ENCODE data around the gene PRAF2.

Gene PRAF2, protein sequence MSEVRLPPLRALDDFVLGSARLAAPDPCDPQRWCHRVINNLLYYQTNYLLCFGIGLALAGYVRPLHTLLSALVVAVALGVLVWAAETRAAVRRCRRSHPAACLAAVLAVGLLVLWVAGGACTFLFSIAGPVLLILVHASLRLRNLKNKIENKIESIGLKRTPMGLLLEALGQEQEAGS

DNA sequence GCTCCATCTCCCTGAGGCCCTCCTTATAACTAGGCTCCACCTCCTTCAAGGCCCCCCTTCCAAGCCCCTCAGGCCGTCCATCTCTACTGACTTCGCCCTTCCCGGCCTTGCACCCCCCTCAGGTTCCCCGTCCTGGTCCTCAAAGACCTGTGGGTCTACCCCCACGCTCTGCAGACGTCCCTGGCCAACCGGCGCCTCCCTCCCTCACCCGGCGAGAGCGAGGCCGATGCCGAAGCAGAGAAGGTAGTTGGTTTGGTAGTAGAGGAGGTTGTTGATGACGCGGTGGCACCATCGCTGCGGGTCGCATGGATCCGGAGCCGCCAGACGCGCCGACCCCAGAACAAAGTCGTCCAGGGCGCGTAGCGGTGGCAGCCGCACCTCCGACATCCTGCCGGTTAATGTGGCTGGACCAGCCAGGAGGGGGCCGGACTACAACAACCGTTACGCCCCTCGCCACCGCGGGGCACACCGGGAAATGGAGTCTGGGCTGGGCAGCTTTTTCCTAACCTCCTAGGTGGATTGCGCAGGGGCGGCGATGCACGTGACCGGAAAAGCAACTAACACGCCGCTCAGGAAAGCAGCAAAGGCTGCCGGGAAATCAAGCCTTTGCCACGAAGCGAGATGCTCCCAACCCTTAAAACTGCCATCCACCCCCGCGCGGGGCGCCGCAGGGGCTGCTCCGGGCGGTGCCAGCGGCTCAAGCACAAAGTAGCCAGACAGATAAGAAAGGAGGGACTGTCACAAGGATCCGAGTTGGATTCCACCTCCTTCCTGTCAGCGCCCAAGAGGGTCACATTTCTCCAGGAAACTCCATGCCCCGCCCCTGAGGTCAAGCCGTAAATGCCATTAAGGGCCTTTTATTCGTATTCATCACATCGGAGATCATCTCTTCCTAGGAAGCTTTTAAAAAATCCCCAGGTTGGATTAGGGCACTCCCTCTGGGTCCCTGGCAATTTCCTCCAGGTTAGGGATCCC, at the start of gene PRAF2:
Gene PRAF2, minus strand, starts transcription at position 402 of the 975 bp plus-strand sequence. Its CDS starts 15 bp downstream, at position 387.
- peak; percentile 94 for DNase-seq

- no peak for DNase-seq
These were observed 48.7 kb upstream of the PRAF2 start for GRCh38 chrX:49122499-49122898.

- DNase-seq, result no peak
These were observed 46.3 kb upstream of the PRAF2 start for GRCh38 chrX:49120091-49120490.

DNA sequence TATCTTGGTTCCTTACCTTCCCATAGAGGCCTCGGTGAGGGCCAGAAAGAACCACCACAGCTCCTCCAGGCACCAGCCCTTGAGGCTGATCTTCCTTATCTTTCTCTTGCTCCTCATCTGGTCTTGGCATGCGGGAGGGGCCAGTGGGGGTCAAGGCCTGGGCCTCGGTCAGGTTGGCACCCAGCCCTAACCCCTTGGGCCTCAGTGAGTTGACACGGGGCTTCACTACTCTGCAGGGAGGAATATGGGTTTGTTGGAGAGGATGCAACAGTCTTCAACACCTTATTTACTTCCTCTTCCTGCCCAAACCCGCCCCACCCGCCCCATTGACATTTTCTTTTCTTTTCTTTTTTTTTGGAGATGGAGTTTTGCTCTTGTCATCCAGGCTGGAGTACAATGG, 43.8 kb upstream of the PRAF2 start:
- DNase-seq, result no peak

GRCh38 chrX:49116716-49117115, 42.9 kb upstream of the PRAF2 start:
- no peak for DNase-seq

DNA sequence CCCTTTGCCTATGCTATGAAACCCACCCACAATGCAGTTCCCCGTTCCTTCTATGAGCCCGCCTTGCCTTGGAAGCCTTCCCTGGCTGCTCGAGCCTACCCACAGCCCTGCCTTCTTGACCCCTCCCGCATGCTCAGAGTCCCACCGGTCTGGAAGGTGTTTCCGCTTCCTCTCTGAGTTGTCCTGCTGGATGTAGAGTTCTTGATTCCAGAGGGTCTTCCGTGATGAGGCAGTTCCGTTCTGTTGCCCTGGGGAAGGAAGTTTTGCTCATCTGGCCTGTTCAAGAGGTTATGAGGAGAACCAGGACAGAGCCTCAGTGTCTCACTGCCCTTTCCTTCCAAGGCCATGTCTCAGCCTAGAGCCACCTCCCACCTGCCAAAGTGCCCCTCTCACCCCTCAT, 42.3 kb upstream of the PRAF2 start:
- DNase-seq, result no peak

- no peak for DNase-seq
These were observed 38.0 kb upstream of the PRAF2 start for GRCh38 chrX:49111791-49112190.

DNA sequence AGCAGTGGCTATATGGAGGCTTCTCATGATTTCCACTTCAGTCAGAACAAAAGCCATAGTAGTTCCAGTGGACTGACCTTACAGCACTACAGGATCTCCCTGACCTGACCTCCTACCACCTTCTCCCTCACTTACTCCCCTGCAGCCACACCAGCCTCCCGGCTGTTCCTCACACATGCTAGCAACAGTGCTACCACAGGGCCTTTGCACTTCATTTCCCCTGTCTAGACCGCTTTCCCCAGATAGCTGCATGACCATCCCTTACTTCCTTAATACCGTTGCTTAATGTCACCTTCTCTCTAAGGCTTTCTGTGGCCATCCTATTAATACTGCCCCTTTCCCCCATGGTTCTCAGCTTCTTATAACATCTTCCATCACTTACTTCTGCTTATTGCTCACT, 36.6 kb upstream of the PRAF2 start:
- DNase-seq, result no peak

DNA sequence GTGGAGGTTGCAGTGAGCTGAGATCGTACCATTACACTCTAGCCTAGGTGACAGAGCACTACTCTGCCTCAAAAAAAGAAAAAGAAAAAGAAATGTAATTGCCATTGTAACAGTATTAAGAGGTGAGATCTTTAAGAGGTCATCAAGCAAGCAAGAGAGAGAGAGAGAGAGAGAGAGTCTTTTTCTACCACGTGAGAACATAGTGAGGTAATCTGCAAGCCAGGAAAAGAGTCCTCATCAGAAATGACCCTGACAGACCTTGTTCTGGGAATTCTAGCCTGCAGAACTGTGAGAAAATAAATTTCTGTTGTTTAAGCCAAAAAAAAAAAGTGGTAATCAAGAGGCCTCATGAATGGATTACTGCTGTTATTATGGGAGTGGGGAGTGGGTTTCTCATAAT, 34.8 kb upstream of the PRAF2 start:
- no peak for DNase-seq

DNA sequence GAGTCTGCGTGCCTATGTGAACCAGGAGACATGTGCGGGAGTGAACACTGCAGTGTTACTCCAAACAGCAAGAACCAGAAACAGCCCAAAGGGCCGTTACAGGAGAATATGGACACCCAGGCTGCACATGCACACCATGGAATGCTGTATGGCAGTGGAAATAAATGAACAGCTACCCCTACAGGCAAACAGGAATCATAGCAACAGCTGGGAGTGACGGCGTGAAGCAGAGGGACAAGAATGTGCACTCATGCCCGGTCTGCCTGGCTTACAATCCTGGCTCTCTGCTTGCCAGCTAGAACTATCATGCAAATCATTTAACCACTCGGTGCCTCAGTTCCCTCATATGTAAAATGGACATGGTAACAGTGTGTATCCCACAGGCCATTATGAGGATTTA, 33.1 kb upstream of the PRAF2 start:
- peak; percentile 68 for DNase-seq

DNA sequence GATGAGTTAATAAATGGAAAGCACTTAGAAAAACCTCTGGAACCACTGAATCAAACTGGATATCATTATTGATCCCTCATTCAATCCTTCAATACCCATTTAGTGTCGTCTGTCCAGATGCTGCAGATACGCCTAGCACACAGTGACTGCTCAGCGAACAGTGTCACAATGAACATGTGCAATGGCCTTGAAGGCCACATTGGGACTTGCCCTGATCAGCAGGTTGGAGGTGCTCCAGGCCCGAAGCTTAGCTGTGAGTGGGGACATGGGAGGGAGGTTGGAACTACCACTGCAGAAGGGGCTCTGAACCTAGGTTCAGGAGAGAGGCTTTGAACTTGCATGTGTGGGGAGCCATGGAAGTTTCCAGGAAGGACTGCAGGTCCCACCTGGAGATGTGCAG, 32.5 kb upstream of the PRAF2 start:
- DNase-seq, result no peak

GRCh38 chrX:49103637-49104036, 29.8 kb upstream of the PRAF2 start:
- DNase-seq, result no peak

DNA sequence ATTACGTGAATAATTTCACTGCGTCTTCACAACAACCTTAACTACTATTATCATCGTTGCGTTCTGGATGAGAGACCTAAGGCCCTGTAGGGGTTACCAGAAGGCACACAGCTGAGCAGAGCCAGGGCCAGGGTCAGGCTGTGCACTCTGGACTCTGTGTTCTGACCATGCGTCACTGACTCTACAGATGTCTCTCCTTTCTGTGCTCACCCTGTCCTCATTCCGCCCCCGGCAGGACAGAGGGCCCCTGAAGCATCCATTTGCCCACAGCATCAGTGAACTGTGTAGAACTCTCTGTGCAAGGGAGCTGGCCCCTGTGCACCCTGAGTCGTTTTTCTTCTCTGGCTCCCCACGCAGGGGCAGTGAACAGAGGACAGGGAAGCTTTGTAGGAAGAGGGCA, 28.4 kb upstream of the PRAF2 start:
- DNase-seq, result no peak

- no peak for DNase-seq
These were observed 27.8 kb upstream of the PRAF2 start for GRCh38 chrX:49101629-49101984.

DNA sequence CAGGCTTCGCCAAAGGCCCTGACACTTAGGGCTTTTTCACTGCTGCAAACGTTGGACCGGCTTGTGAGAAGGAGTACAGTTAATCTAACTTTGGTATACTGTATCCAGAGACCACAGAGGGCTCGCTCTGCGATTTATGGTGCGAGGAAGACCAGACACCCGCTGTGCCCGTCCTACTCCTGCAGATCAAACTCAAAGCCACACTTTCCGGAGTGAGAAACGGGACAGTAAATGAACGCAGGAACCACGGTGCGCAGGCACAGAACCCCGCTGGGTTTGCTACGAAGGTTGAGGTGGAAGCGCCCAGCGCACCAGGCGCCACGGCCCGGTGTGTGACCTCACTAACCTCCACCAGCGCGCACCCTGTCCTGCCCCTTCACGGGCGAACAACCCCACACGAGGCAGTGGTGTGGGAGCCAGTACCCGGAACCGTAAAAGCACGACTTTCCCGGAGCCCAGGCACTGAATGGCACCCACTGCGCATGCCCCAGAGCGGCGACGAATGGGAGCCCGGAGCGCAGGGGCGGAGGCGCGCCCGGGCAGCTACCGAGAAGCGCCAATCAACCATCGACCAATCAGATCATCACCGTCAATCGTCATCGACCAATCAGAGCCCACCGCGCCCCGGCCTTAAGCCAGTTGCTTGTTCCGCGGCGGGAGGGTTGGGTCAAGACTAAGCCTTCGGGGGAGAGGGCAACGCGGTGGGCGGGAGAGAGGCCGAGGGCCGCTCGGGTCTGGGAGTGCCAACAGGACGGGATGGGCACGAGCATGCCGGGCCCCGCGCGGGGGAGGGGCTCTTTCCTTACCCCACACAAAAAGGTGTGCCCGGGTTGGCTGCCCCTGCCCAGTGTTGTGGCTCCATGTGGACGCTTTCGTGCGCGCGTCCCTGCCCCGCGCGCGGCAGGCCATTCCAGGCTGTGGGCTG, 27.2 kb upstream of the PRAF2 start:
- DNase-seq, result peak; percentile 96

GRCh38 chrX:49096419-49096818, 22.6 kb upstream of the PRAF2 start:
- DNase-seq, result no peak

DNA sequence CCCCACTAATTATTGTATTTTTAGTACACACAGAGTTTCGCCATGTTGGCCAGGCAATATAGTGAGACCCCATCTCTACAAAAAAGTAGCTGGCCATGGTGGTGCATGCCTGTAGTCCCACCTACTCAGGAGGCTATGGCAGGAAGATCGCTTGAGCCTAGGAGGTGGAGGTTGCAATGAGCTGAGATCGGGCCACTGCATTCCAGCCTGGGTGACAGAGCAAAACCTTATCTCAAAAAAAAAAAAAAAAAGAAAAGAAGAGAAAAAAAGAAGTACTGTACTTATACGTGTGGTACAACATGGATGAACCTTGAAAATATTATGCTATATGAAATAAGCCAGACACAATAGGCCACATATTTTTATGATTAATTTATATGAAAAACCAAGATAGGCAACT, 15.8 kb upstream of the PRAF2 start:
- no peak for DNase-seq

DNA sequence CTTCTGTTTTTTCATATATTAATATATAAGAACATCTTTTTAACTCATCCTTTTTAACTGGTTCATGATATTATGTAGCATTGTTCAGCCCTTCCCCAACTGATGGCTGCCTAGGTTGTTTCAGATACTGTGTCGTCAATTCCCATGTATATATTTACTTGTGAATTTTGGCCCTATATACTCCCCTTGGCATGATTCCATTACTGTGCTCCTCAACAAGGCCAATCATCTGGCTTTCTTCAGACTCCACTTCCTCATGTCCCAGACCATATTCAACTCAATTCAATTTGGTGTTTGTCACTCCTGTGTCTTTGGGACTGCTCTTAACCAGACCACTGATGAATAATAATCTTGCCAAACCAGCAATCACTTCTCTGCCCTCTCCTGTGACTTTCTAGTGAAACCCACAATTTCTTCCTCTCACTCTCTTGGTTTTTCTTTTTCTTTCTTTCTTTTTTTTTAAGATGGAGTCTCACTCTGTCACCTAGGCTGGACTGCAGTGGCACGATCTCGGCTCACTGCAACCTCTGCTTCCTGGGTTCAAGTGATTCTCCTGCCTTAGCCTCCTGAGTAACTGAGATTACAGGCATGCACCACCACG, 8.6 kb upstream of the PRAF2 start:
- DNase-seq, result no peak

GRCh38 chrX:49079489-49080428, 6.0 kb upstream of the PRAF2 start, which contains the start of gene WDR45:
WDR45 (minus strand) TSS chrX:49079887; CDS start chrX:49078095, 1,792 bp downstream.
- DNase-seq, result peak; percentile 83

- no peak for DNase-seq
These were observed 4.1 kb upstream of the PRAF2 start for GRCh38 chrX:49077941-49078340.

DNA sequence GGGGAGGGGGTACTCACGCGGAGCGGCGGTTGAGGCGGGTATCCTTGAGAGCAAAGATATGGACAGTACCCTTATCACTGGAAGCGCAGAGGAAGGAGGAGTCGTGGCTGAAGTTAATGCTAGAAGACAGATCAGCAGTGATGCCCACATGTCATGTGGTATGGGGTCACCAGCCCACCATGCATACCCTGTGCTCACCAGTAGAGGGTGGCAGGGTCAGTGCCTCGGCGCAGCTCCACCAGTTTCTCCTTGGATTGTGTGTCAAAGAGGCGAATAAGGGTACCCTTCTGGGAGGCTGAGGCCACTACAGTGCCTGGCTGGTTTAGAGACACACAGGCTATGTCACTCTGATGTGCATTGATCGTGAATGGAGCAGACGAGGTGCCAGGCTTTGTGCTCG, 1.5 kb upstream of the PRAF2 start:
- no peak for DNase-seq

DNA sequence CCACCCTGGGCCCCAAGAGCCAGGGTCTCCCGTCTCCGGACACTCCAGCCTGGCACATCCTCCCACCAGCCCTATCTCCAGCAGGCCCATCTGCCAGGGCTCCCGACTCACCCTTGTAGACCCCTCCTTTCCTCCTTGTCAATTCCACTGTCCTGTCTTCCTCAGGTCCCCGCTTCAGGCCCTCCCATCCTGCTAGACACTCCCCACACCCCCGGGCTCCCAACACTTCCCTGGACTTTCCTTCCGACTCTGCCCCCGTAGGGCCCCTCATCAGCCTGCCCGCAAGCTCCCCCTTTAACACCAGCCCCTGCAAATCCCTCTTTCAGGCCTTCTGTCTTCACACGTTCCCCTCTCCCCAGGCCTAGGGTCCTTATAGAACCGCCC, 1.1 kb downstream of the PRAF2 start:
- DNase-seq, result no peak

Data from islet precursor cell (in vitro differentiated cells).